ENCODE results near the gene CBX3. TPM values are rescaled to one million over a fixed set of nuclear protein-coding genes. Genes with fewer than 3 reads are reported as not detected.
"Not testable (repeated sequence)": the region's sequence is repeated elsewhere in the genome, so short reads cannot be mapped to it uniquely, and the experiment has no call there.

Gene CBX3
- total RNA-seq, 4 donors from 2014 or later, result 53.9 to 112 (median 68.6) TPM

- Histone ChIP-seq H3K4me1 (peaks cover 6 to 35% (median 15%) of the 10 kb centered on the region in 4 donors), H3K4me3 (no peak overlapping the region), H3K36me3 (peaks cover 0 to 76% (median 7%) of the 10 kb centered on the region in 3 donors), H3K27ac (no peak overlapping the region), H3K27me3 (no peaks in the 10 kb centered on the region), H3K9me3 (no peaks in the 10 kb centered on the region)
- TF ChIP-seq POLR2A (IDR thresholded peaks at IDR 0.05), result no peak
- TF ChIP-seq CTCF (IDR thresholded peaks at IDR 0.05), result no peak
- DNase-seq, result no peak
Measured at GRCh38 chr7:26190417-26190869, 11.1 kb upstream of the CBX3 start.

GRCh38 chr7:26191233-26191973 lies 10.1 kb upstream of the CBX3 start:
- no peak overlapping the region for H3K4me3 ChIP-seq
- TF ChIP-seq POLR2A (IDR thresholded peaks at IDR 0.05) (no peak), CTCF (IDR thresholded peaks at IDR 0.05) (no peak)
- no peaks in the 10 kb centered on the region for H3K27me3 ChIP-seq
- peaks cover 0 to 84% (median 7%) of the 10 kb centered on the region in 3 donors for H3K36me3 ChIP-seq
- H3K27ac ChIP-seq, result no peak overlapping the region
- H3K4me1 ChIP-seq, result peaks cover 6 to 45% (median 19%) of the 10 kb centered on the region in 4 donors
- no peak for DNase-seq
- H3K9me3 ChIP-seq, result no peaks in the 10 kb centered on the region

GRCh38 chr7:26191974-26192479 lies 9.5 kb upstream of the CBX3 start:
- no peak overlapping the region for H3K27ac ChIP-seq
- TF ChIP-seq CTCF (IDR thresholded peaks at IDR 0.05), result no peak
- TF ChIP-seq POLR2A (IDR thresholded peaks at IDR 0.05), result no peak
- no peaks in the 10 kb centered on the region for H3K27me3 ChIP-seq
- peaks cover 6 to 51% (median 23%) of the 10 kb centered on the region in 4 donors for H3K4me1 ChIP-seq
- no peak for DNase-seq
- H3K9me3 ChIP-seq, result no peaks in the 10 kb centered on the region
- no peak overlapping the region for H3K4me3 ChIP-seq
- H3K36me3 ChIP-seq, result peaks cover 0 to 88% (median 7%) of the 10 kb centered on the region in 3 donors

- DNase-seq, result no peak
- no peak overlapping the region for H3K27ac ChIP-seq
- no peaks in the 10 kb centered on the region for H3K27me3 ChIP-seq
- H3K4me1 ChIP-seq, result peaks cover 6 to 57% (median 27%) of the 10 kb centered on the region in 4 donors
- peaks cover 0 to 93% (median 7%) of the 10 kb centered on the region in 3 donors for H3K36me3 ChIP-seq
- H3K4me3 ChIP-seq, result no peak overlapping the region
- TF ChIP-seq POLR2A (IDR thresholded peaks at IDR 0.05), result no peak
- no peak for TF ChIP-seq CTCF (IDR thresholded peaks at IDR 0.05)
- no peaks in the 10 kb centered on the region for H3K9me3 ChIP-seq
Measured at GRCh38 chr7:26192485-26193087, 9.0 kb upstream of the CBX3 start.

- Histone ChIP-seq H3K4me1 (peaks cover 6 to 58% (median 27%) of the 10 kb centered on the region in 4 donors), H3K27ac (peak overlapping the region in 1 of 4 donors; percentile 48), H3K27me3 (no peaks in the 10 kb centered on the region), H3K9me3 (no peaks in the 10 kb centered on the region), H3K4me3 (no peak overlapping the region), H3K36me3 (peaks cover 0 to 91% (median 7%) of the 10 kb centered on the region in 3 donors)
- no peak for TF ChIP-seq CTCF (IDR thresholded peaks at IDR 0.05)
- no peak for TF ChIP-seq POLR2A (IDR thresholded peaks at IDR 0.05)
- no peak for DNase-seq
Measured at GRCh38 chr7:26193432-26194207, 7.9 kb upstream of the CBX3 start.

- H3K9me3 ChIP-seq, DNase-seq, H3K27me3 ChIP-seq, H3K27ac ChIP-seq, H3K4me3 ChIP-seq: not testable (repeated sequence)
- H3K4me1 ChIP-seq, result peaks cover 6 to 58% (median 27%) of the 10 kb centered on the region in 4 donors
- H3K36me3 ChIP-seq, result peaks cover 0 to 79% (median 7%) of the 10 kb centered on the region in 3 donors
Measured at GRCh38 chr7:26194764-26195163, 6.8 kb upstream of the CBX3 start.

Data from Peyer's patch (tissue), 4 donors.